H9 (cell line): ENCODE measurements around the gene POU2AF3. TPM values are rescaled to one million over a fixed set of nuclear protein-coding genes. Genes with fewer than 3 reads are reported as not detected.

Experiments
- DNase-seq: peaks from one replicate; pipeline ENCODE4 v3.0.0-alpha.2; 2017
- H2AFZ ChIP-seq: one replicate; pipeline ENCODE4 v1.6.1; 2013; ENCODE audit warnings: mild to moderate bottlenecking, low read length, control low read depth, moderate library complexity
- H2AK5ac ChIP-seq: 2 replicates; pipeline ENCODE4 v1.6.1; 2013; ENCODE audit warnings: low read length, control low read depth, mixed read lengths; ENCODE audit not compliant: insufficient read length
- H2BK120ac ChIP-seq: one replicate; pipeline ENCODE4 v1.6.1; 2013; ENCODE audit warnings: low read depth, mild to moderate bottlenecking, low read length, control low read depth, inconsistent platforms; ENCODE audit not compliant: poor library complexity, severe bottlenecking
- H2BK12ac ChIP-seq: 2 replicates; pipeline ENCODE4 v1.6.1; 2013; ENCODE audit warnings: low read length, control low read depth, mixed read lengths, low read depth; ENCODE audit not compliant: insufficient read length
- H2BK15ac ChIP-seq: 2 replicates; pipeline ENCODE4 v1.6.1; 2013; ENCODE audit warnings: low read depth, low read length, control low read depth
- H2BK20ac ChIP-seq: one replicate; pipeline ENCODE4 v1.6.1; 2013; ENCODE audit warnings: low read depth, mild to moderate bottlenecking, low read length, control low read depth, inconsistent platforms; ENCODE audit not compliant: poor library complexity, severe bottlenecking
- H2BK5ac ChIP-seq: 2 replicates; pipeline ENCODE4 v1.6.1; 2013; ENCODE audit warnings: low read length, control low read depth, mixed read lengths; ENCODE audit not compliant: insufficient read length
- H3K14ac ChIP-seq: 2 replicates; pipeline ENCODE4 v1.6.1; 2013; ENCODE audit warnings: low read length, control low read depth; ENCODE audit not compliant: insufficient read depth
- H3K18ac ChIP-seq: 2 replicates; pipeline ENCODE4 v1.6.1; 2013; ENCODE audit warnings: low read depth, mild to moderate bottlenecking, mixed read lengths, low read length, control low read depth; ENCODE audit not compliant: insufficient read length
- H3K23ac ChIP-seq: 2 replicates; pipeline ENCODE4 v1.6.1; 2013; ENCODE audit warnings: low read length, control low read depth, mixed read lengths, low read depth; ENCODE audit not compliant: insufficient read length
- H3K23me2 ChIP-seq: 2 replicates; pipeline ENCODE4 v1.6.1; 2013; ENCODE audit warnings: low read depth, mild to moderate bottlenecking, mixed read lengths, low read length, control low read depth; ENCODE audit not compliant: insufficient read length, poor library complexity, severe bottlenecking
- H3K27ac ChIP-seq: 2 replicates; pipeline ENCODE4 v1.5.1; 2013; ENCODE audit warnings: low read length, control low read depth, mixed read lengths, low read depth; ENCODE audit not compliant: insufficient read length
- H3K27me3 ChIP-seq: 2 replicates; pipeline ENCODE4 v1.6.1; 2013; ENCODE audit warnings: low read length, control low read depth, inconsistent platforms; ENCODE audit not compliant: insufficient read depth
- H3K4ac ChIP-seq: 2 replicates; pipeline ENCODE4 v1.6.1; 2013; ENCODE audit warnings: low read depth, mild to moderate bottlenecking, control low read depth, inconsistent platforms, low read length, moderate library complexity
- H3K4me1 ChIP-seq: 2 replicates; pipeline ENCODE4 v1.6.1; 2013; ENCODE audit warnings: low read length, control low read depth, inconsistent platforms; ENCODE audit not compliant: insufficient read depth
- H3K4me2 ChIP-seq: 2 replicates; pipeline ENCODE4 v1.6.1; 2013; ENCODE audit warnings: low read length, control low read depth, mixed read lengths; ENCODE audit not compliant: insufficient read length, insufficient read depth
- H3K56ac ChIP-seq: 2 replicates; pipeline ENCODE4 v1.6.1; 2013; ENCODE audit warnings: low read depth, mild to moderate bottlenecking, mixed read lengths, low read length, control low read depth; ENCODE audit not compliant: insufficient read length
- H3K79me1 ChIP-seq: 2 replicates; pipeline ENCODE4 v1.6.1; 2013; ENCODE audit warnings: low read depth, mild to moderate bottlenecking, moderate library complexity, low read length, control low read depth, inconsistent platforms; ENCODE audit not compliant: insufficient read depth, poor library complexity, severe bottlenecking
- H3K79me2 ChIP-seq: 2 replicates; pipeline ENCODE4 v1.6.1; 2013; ENCODE audit warnings: low read length, control low read depth, inconsistent platforms; ENCODE audit not compliant: insufficient read depth
- H3K9ac ChIP-seq: 2 replicates; pipeline ENCODE4 v1.6.1; 2013; ENCODE audit warnings: low read length, control low read depth, mixed read lengths; ENCODE audit not compliant: insufficient read length; ENCODE audit errors: extremely low read depth
- H3K9me3 ChIP-seq: one replicate; pipeline ENCODE4 v1.6.1; 2013; ENCODE audit warnings: low read depth, low read length, inconsistent platforms; ENCODE audit not compliant: control insufficient read depth
- H3T11ph ChIP-seq: one replicate; pipeline ENCODE4 v1.6.1; 2013; ENCODE audit warnings: mild to moderate bottlenecking, low read length, control low read depth, inconsistent platforms
- H4K20me1 ChIP-seq: one replicate; pipeline ENCODE4 v1.6.1; 2013; ENCODE audit not compliant: control insufficient read depth, insufficient read length, insufficient read depth
- H4K5ac ChIP-seq: 2 replicates; pipeline ENCODE4 v1.6.1; 2013; ENCODE audit warnings: low read depth, mild to moderate bottlenecking, mixed read lengths, low read length, control low read depth; ENCODE audit not compliant: insufficient read length
- H4K8ac ChIP-seq: replicated peaks from 2 replicates; pipeline ENCODE4 v1.6.1; 2013; ENCODE audit warnings: low read length, control low read depth, mixed read lengths, low read depth; ENCODE audit not compliant: insufficient read length
- H4K91ac ChIP-seq: 2 replicates; pipeline ENCODE4 v1.6.1; 2013; ENCODE audit warnings: low read depth, mild to moderate bottlenecking, moderate library complexity, mixed read lengths, low read length, control low read depth; ENCODE audit not compliant: insufficient read length
- H3K27ac Mint-ChIP-seq, 3 experiments: 2 replicates in 2 of 3; 3 replicates in 1 of 3; pipeline ENCODE4 v1.8.0; 2020 to 2021; ENCODE audit warnings: mixed read lengths in 3 of 3, mild to moderate bottlenecking in 1 of 3, moderate library complexity in 1 of 3
- H3K27me3 Mint-ChIP-seq: 2 replicates; pipeline ENCODE4 v1.8.0; 2021; ENCODE audit warnings: low read depth, mild to moderate bottlenecking, moderate library complexity, mixed read lengths
- H3K36me3 Mint-ChIP-seq, 3 experiments: 2 replicates in 2 of 3; 3 replicates in 1 of 3; pipeline ENCODE4 v1.8.0; 2020 to 2021; ENCODE audit warnings: low read depth in 3 of 3, mixed read lengths in 3 of 3; ENCODE audit not compliant: insufficient read depth in 1 of 3
- H3K4me1 Mint-ChIP-seq, 2 experiments: 2 replicates each; pipeline ENCODE4 v1.8.0; 2020; ENCODE audit warnings: mixed read lengths in 2 of 2
- H3K4me3 Mint-ChIP-seq, 2 experiments: 2 replicates in 1 of 2; 3 replicates in 1 of 2; pipeline ENCODE4 v1.8.0; 2020 to 2021; ENCODE audit warnings: mild to moderate bottlenecking in 2 of 2, mixed read lengths in 2 of 2, moderate library complexity in 1 of 2
- H3K9me3 Mint-ChIP-seq, 2 experiments: 2 replicates in 1 of 2; 3 replicates in 1 of 2; pipeline ENCODE4 v1.8.0; 2020; ENCODE audit warnings: mild to moderate bottlenecking in 2 of 2, mixed read lengths in 2 of 2, moderate library complexity in 1 of 2
- WGBS: extraction: QIAGEN DNeasy Blood & Tissue Kit; methylation state at CpG from one replicate; pipeline ENCODE4 v1.1.7; 2013; ENCODE audit warnings: missing lambda C conversion rate, low lambda C conversion rate, mixed read lengths; ENCODE audit not compliant: insufficient read length; ENCODE audit errors: extremely low coverage; 5-methylcytosine and 5-hydroxymethylcytosine counted together
- total RNA-seq: library from RNA; stranded (reverse); gene quantifications from 2 replicates; pipeline ENCODE4 v1.2.1, GENCODE V29; 2021
- TF ChIP-seq, protein P1 (sequence below): fragments of 200-600 bp; sonication (generic); conservative IDR thresholded peaks from 3 replicates; pipeline ENCODE4 v1.8.0; 2021; ENCODE audit warnings: antibody characterized with exemption, mild to moderate bottlenecking

Gene POU2AF3
- total RNA-seq, 1 experiment from 2014 or later, result 0.52 TPM

DNA sequence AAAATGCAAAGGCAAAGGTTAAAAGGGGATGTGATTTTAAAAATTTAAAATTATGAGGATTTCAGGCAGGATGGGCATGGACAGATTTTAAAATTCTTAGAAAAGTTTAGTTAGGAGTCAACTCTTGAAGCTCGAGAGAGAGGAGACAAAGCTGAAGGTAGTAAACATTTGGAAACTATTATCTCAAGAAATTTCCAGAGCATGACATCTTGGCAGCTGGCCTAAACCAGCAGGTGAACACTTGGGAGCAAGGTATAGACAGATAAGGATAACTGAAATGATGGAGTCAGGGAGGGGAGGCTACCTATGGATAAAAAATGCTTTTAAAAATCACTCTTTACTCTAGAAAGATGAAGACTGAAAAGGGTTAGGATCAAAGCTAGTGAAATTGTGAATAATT, 13.7 kb downstream of the POU2AF3 start:
- H2AFZ ChIP-seq, result no peak overlapping the region
- no peak overlapping the region for H3K18ac ChIP-seq
- no peaks in the 10 kb centered on the region for H3K27me3 ChIP-seq
- no peak overlapping the region for H3K9ac ChIP-seq
- H3K27ac Mint-ChIP-seq, result no peak overlapping the region
- H3K79me1 ChIP-seq, result no peaks in the 10 kb centered on the region
- H3K4me3 Mint-ChIP-seq, result no peak overlapping the region
- no peaks in the 10 kb centered on the region for H3K79me2 ChIP-seq
- H3K4ac ChIP-seq, result no peak overlapping the region
- H3K23me2 ChIP-seq, result no peaks in the 10 kb centered on the region
- no peak overlapping the region for H2BK5ac ChIP-seq
- no CpG with 5 or more reads among the region's 1 CpG for WGBS
- no peak overlapping the region for H2BK12ac ChIP-seq
- H3T11ph ChIP-seq, result no peak overlapping the region
- H4K5ac ChIP-seq, result no peak overlapping the region
- H3K23ac ChIP-seq, result no peak overlapping the region
- H3K4me1 ChIP-seq, result no peaks in the 10 kb centered on the region
- no peak overlapping the region for H3K56ac ChIP-seq
- H3K9me3 ChIP-seq, result no peaks in the 10 kb centered on the region
- H3K4me1 Mint-ChIP-seq, result 0 out of 4 replicates have a peak, but pooled peaks cover 2 to 3% of the 10 kb centered on the region in 2 experiments
- no peak overlapping the region for H2BK15ac ChIP-seq
- no peak overlapping the region for H4K91ac ChIP-seq
- peaks cover 5% of the 10 kb centered on the region; the same call in 1 of the 2 replicates for H3K27me3 Mint-ChIP-seq
- H3K36me3 Mint-ChIP-seq, result no peaks in the 10 kb centered on the region
- no peak overlapping the region for H4K8ac ChIP-seq
- no peak overlapping the region for H3K4me2 ChIP-seq
- H2BK20ac ChIP-seq, result no peak overlapping the region
- no peaks in the 10 kb centered on the region; a peak in 2 of 5 replicates for H3K9me3 Mint-ChIP-seq
- H4K20me1 ChIP-seq, result no peaks in the 10 kb centered on the region
- H3K14ac ChIP-seq, result no peak overlapping the region
- no peak overlapping the region for H2BK120ac ChIP-seq
- H2AK5ac ChIP-seq, result no peak overlapping the region
- H3K27ac ChIP-seq, result no peak overlapping the region
- DNase-seq, result no peak
- TF ChIP-seq, protein P1, sequence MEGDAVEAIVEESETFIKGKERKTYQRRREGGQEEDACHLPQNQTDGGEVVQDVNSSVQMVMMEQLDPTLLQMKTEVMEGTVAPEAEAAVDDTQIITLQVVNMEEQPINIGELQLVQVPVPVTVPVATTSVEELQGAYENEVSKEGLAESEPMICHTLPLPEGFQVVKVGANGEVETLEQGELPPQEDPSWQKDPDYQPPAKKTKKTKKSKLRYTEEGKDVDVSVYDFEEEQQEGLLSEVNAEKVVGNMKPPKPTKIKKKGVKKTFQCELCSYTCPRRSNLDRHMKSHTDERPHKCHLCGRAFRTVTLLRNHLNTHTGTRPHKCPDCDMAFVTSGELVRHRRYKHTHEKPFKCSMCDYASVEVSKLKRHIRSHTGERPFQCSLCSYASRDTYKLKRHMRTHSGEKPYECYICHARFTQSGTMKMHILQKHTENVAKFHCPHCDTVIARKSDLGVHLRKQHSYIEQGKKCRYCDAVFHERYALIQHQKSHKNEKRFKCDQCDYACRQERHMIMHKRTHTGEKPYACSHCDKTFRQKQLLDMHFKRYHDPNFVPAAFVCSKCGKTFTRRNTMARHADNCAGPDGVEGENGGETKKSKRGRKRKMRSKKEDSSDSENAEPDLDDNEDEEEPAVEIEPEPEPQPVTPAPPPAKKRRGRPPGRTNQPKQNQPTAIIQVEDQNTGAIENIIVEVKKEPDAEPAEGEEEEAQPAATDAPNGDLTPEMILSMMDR, result no peak
